GM12878 (cell line): ENCODE results near the gene ADRA2C. TPM values are rescaled to one million over a fixed set of nuclear protein-coding genes. Genes with fewer than 3 reads are reported as not detected.

Experiments
- ATAC-seq: fragments of 200-7000 bp; cut with Tn5 transposase; 3 replicates; pipeline ENCODE4 v1.9.1; 2020; ENCODE audit warnings: mild to moderate bottlenecking, moderate library complexity
- BruUV-seq: library from RNA; stranded (reverse); fragments of 400-500 nt; replicated peaks from 2 replicates; lab custom pipeline; 2021; lab: Mats Ljungman, UMichigan
- CTCF ChIA-PET: fragments of 300-600 bp; sonication (Branson Sonifier 250); formaldehyde crosslinking; extraction: SDS; loops from one replicate; lab custom pipeline; 2021; ENCODE audit warnings: inconsistent platforms; lab: Yijun Ruan, JAX
- POLR2A ChIA-PET: fragments of 350-600 bp; formaldehyde crosslinking; extraction: SDS; loops from one replicate; lab custom pipeline; 2021; ENCODE audit warnings: inconsistent platforms; lab: Charles Lee
- RAD21 ChIA-PET: fragments of 300-600 bp; sonication (Branson Sonifier 250); formaldehyde crosslinking; loops from one replicate; lab custom pipeline; 2023; ENCODE audit warnings: antibody characterized with exemption; ENCODE audit not compliant: unreplicated experiment; lab: Charles Lee
- SMC1A ChIA-PET: fragments of 300-600 bp; sonication (Branson Sonifier 250); formaldehyde crosslinking; loops from one replicate; lab custom pipeline; 2023; ENCODE audit not compliant: unreplicated experiment, uncharacterized antibody; lab: Charles Lee
- DNase-seq: peaks from one replicate; pipeline ENCODE4 v3.0.0-alpha.2; 2011; ENCODE audit warnings: low read depth, low spot score
- FAIRE-seq: peaks from 3 replicates; lab custom pipeline; 2011; peaks lifted over from hg19 to GRCh38; lab: Jason Lieb, UNC
- H2AFZ ChIP-seq: 2 replicates; pipeline ENCODE4 v1.6.0; 2011; ENCODE audit warnings: low read depth, low read length, control low read depth; ENCODE audit not compliant: control insufficient read depth
- H3K27ac ChIP-seq: 2 replicates; pipeline ENCODE4 v1.5.1; 2011; ENCODE audit warnings: control low read depth; ENCODE audit not compliant: control insufficient read depth, insufficient read depth
- H3K27me3 ChIP-seq, 2 experiments: replicated peaks in 1 of 2; 2 replicates each; pipeline versions ENCODE4 v1.6.0 to v1.6.1; 2011; ENCODE audit warnings: low read length in 1 of 2; ENCODE audit not compliant: control insufficient read depth in 2 of 2, insufficient read depth in 2 of 2
- H3K36me3 ChIP-seq, 2 experiments: 2 replicates each; pipeline ENCODE4 v1.5.1; 2011; ENCODE audit warnings: low read length in 1 of 2; ENCODE audit not compliant: control insufficient read depth in 2 of 2, insufficient read depth in 2 of 2
- H3K4me1 ChIP-seq: 2 replicates; pipeline ENCODE4 v1.6.1; 2011; ENCODE audit warnings: mild to moderate bottlenecking, low read length, moderate library complexity, mixed read lengths; ENCODE audit not compliant: control insufficient read depth, insufficient read depth
- H3K4me2 ChIP-seq: 2 replicates; pipeline ENCODE4 v1.6.0; 2011; ENCODE audit warnings: control low read depth; ENCODE audit not compliant: control insufficient read depth, insufficient read depth
- H3K4me3 ChIP-seq: fragments of 200-600 bp; sonication (generic); 2 replicates; pipeline ENCODE4 v1.5.1; 2016
- H3K79me2 ChIP-seq: 2 replicates; pipeline ENCODE4 v1.6.0; 2011; ENCODE audit warnings: low read length; ENCODE audit not compliant: control insufficient read depth, insufficient read depth
- H3K9ac ChIP-seq: 2 replicates; pipeline ENCODE4 v1.8.0; 2011; ENCODE audit warnings: low read length, control low read depth, mixed read lengths; ENCODE audit not compliant: control insufficient read depth, insufficient read depth
- H3K9me3 ChIP-seq: replicated peaks from 3 replicates; pipeline ENCODE4 v1.5.1; 2011; ENCODE audit warnings: mild to moderate bottlenecking, low read length; ENCODE audit not compliant: control insufficient read depth, insufficient read depth
- H4K20me1 ChIP-seq: 2 replicates; pipeline ENCODE4 v1.6.0; 2011; ENCODE audit not compliant: control insufficient read depth, insufficient read depth
- BHLHE40 ChIP-seq, 2 experiments: fragments of 450-650 bp in 1 of 2; IDR thresholded peaks; 2 replicates each; pipeline ENCODE4 v1.6.1; 2011 to 2017; ENCODE audit warnings: low read depth in 2 of 2, borderline replicate concordance in 1 of 2, improper control_type of control experiment in 1 of 2, low read length in 1 of 2, mild to moderate bottlenecking in 1 of 2
- FOS ChIP-seq: IDR thresholded peaks from 3 replicates; pipeline ENCODE4 v1.6.1; 2011; ENCODE audit warnings: borderline replicate concordance; ENCODE audit not compliant: insufficient read length; ENCODE audit errors: extremely low read depth
- FOXK2 ChIP-seq: fragments of 450-650 bp; IDR thresholded peaks from 2 replicates; pipeline ENCODE4 v1.6.1; 2017; ENCODE audit warnings: mild to moderate bottlenecking, moderate library complexity
- HCFC1 ChIP-seq: fragments of 150-350 bp; IDR thresholded peaks from 2 replicates; pipeline ENCODE4 v1.6.1; 2014; ENCODE audit warnings: low read length
- IKZF1 ChIP-seq: fragments of 450-650 bp; conservative IDR thresholded peaks from 2 replicates; pipeline ENCODE4 v1.6.1; 2017; ENCODE audit warnings: antibody characterized with exemption, mild to moderate bottlenecking
- IKZF2 ChIP-seq, 2 experiments: fragments of 450-650 bp; IDR thresholded peaks; 2 replicates each; pipeline ENCODE4 v1.6.1; 2017; ENCODE audit warnings: mild to moderate bottlenecking in 2 of 2, moderate library complexity in 2 of 2
- MAX ChIP-seq: IDR thresholded peaks from 2 replicates; pipeline ENCODE4 v1.6.1; 2012; ENCODE audit warnings: low read depth, low read length, improper control_type of control experiment
- MEF2B ChIP-seq: fragments of 450-650 bp; IDR thresholded peaks from 2 replicates; pipeline ENCODE4 v1.6.1; 2018; ENCODE audit warnings: mild to moderate bottlenecking, moderate library complexity; ENCODE audit not compliant: partially characterized antibody, poor library complexity, severe bottlenecking
- MTA2 ChIP-seq: fragments of 450-650 bp; IDR thresholded peaks from 2 replicates; pipeline ENCODE4 v1.6.1; 2016; ENCODE audit warnings: low read depth, mild to moderate bottlenecking, moderate library complexity
- NR2C2 ChIP-seq: IDR thresholded peaks from 2 replicates; pipeline ENCODE4 v1.6.1; 2011; ENCODE audit warnings: borderline replicate concordance, low read depth; ENCODE audit not compliant: control insufficient read depth, insufficient read length
- SKIL ChIP-seq: fragments of 450-650 bp; IDR thresholded peaks from 2 replicates; pipeline ENCODE4 v1.6.1; 2017; ENCODE audit warnings: mild to moderate bottlenecking, low read depth, inconsistent platforms; ENCODE audit not compliant: poor library complexity, severe bottlenecking
- SMAD5 ChIP-seq: IDR thresholded peaks from 2 replicates; pipeline ENCODE4 v1.6.1; 2016; ENCODE audit warnings: antibody characterized with exemption, low read depth
- SMC3 ChIP-seq: IDR thresholded peaks from 2 replicates; pipeline ENCODE4 v1.6.1; 2011; ENCODE audit warnings: low read length, improper control_type of control experiment, borderline replicate concordance
- SPI1 ChIP-seq: IDR thresholded peaks from 2 replicates; pipeline ENCODE4 v1.6.1; 2011; ENCODE audit warnings: low read depth, mild to moderate bottlenecking, low read length, moderate library complexity, borderline replicate concordance; ENCODE audit not compliant: insufficient read depth
- ZBTB40 ChIP-seq: fragments of 450-650 bp; IDR thresholded peaks from 2 replicates; pipeline ENCODE4 v1.6.1; 2016; ENCODE audit warnings: mild to moderate bottlenecking, moderate library complexity, borderline replicate concordance
- WGBS: methylation state at CpG from one replicate; pipeline ENCODE4 v1.1.6; 2016; ENCODE audit warnings: low lambda C conversion rate; ENCODE audit not compliant: insufficient replicate concordance, insufficient coverage; ENCODE audit errors: missing lambda C conversion rate; 5-methylcytosine and 5-hydroxymethylcytosine counted together
- in situ Hi-C: fragments of 300-500 bp; cut with MboI; formaldehyde crosslinking; loops from 9 replicates; pipeline ENCODE4 v1.14.3; 2018; ENCODE audit warnings: mixed read lengths
- intact Hi-C: fragments of 100-400 bp; cut with micrococcal nuclease; formaldehyde crosslinking; loops from one replicate; pipeline ENCODE4 v1.14.2; 2022; ENCODE audit not compliant: unreplicated experiment
- polyA plus RNA-seq, 11 experiments: library from polyadenylated mRNA; depleted of rRNA in 4 of 11; unstranded in 6 of 11; stranded (reverse) in 5 of 11; fragments of >200 nt; fragmentation: Nextera tagmentation in 4 of 11; fragmentation: Illumina TruSeq in 1 of 11; extraction: Ambion mirVana in 4 of 11; extraction: Trizol in 1 of 11; gene quantifications; 1 replicate in 1 of 11; 2 replicates in 10 of 11; pipeline versions ENCODE4 v1.2.1 to v1.2.3, GENCODE V29; 2011 to 2016; ENCODE audit warnings: inconsistent platforms in 2 of 11, missing spikeins in 2 of 11, low read depth in 1 of 11
- total RNA-seq, 4 experiments: library from RNA; depleted of rRNA in 3 of 4; stranded (reverse); fragments of >200 nt in 3 of 4; fragmentation: Illumina TruSeq in 1 of 4; extraction: Trizol in 1 of 4; gene quantifications; 2 replicates each; pipeline versions ENCODE4 v1.2.1 to v1.2.3, GENCODE V29; 2013 to 2021

ADRA2C gene
- total and polyA plus RNA-seq, 10 of the 15 experiments (the other 5 are each of a cell fraction or from before 2014, with no cell fraction given): 0.15 TPM; not detected in 9

- no peak for TF ChIP-seq ZBTB40
- no peak for TF ChIP-seq HCFC1
- no peak for TF ChIP-seq IKZF1
- no peak for TF ChIP-seq IKZF2 (IDR thresholded peaks at IDR 0.05)
These were observed 21.3 kb upstream of the ADRA2C start (continued) for GRCh38 chr4:3744901-3745300.

- CTCF ChIA-PET: no interaction called here
- no peaks in the 10 kb centered on the region; a peak in 2 of 4 replicates for H3K27me3 ChIP-seq
- SMC1A ChIA-PET: no interaction called here
- no peak for FAIRE-seq
- POLR2A ChIA-PET: no interaction called here
- no peak for DNase-seq
- no peak overlapping the region for H3K4me2 ChIP-seq
- in situ Hi-C loops: no loop called here
- 73% methylated on average over 32 of the region's 32 CpGs for WGBS
- no peak for ATAC-seq
- no peaks in the 10 kb centered on the region for H3K36me3 ChIP-seq
- BruUV-seq: no TSS peak
- no peak overlapping the region for H3K9ac ChIP-seq
- intact Hi-C loops: no loop called here
- no peak overlapping the region for H2AFZ ChIP-seq
- no peaks in the 10 kb centered on the region for H3K79me2 ChIP-seq
- H4K20me1 ChIP-seq: no peaks in the 10 kb centered on the region
- RAD21 ChIA-PET: no interaction called here
- no peak overlapping the region for H3K4me3 ChIP-seq
- H3K27ac ChIP-seq: no peak overlapping the region
- H3K4me1 ChIP-seq: no peaks in the 10 kb centered on the region
- peaks cover 2% of the 10 kb centered on the region; the same call in 2 of the 3 replicates for H3K9me3 ChIP-seq
- no peak for TF ChIP-seq BHLHE40 (IDR thresholded peaks at IDR 0.05; ENCODE audit: borderline replicate concordance in 1 of 2, low read depth in 2 of 2, low read length in 1 of 2)
- no peak for TF ChIP-seq MEF2B
- no peak for TF ChIP-seq SKIL
- no peak for TF ChIP-seq MAX
- TF ChIP-seq SMC3: no peak
- no peak for TF ChIP-seq SMAD5
- no peak for TF ChIP-seq FOXK2
- TF ChIP-seq MTA2: no peak
- no peak for TF ChIP-seq FOS
- TF ChIP-seq SPI1: no peak
- no peak for TF ChIP-seq NR2C2
These were observed 20.1 kb upstream of the ADRA2C start for GRCh38 chr4:3745886-3746656.
